ENCODE measurements around the gene UMAD1.

Gene UMAD1

GRCh38 chr7:7640221-7641128 lies at the start of gene UMAD1:
TSS of gene UMAD1 (plus strand) at chr7:7640752. CDS start at chr7:7673372, 32,620 bp downstream.
- DNase-seq: peak; percentile 96 to 97

- no peak for DNase-seq
Measured at GRCh38 chr7:7595451-7595850, 45.1 kb upstream of the UMAD1 start.

GRCh38 chr7:7596176-7596575 lies 44.4 kb upstream of the UMAD1 start:
- no peak for DNase-seq

- DNase-seq: no peak
Measured at GRCh38 chr7:7607010-7607409, 33.5 kb upstream of the UMAD1 start.

- DNase-seq: no peak
Measured at GRCh38 chr7:7609330-7609729, 31.2 kb upstream of the UMAD1 start.

GRCh38 chr7:7612519-7612918 lies 28.0 kb upstream of the UMAD1 start:
- no peak for DNase-seq

GRCh38 chr7:7613210-7613609 lies 27.3 kb upstream of the UMAD1 start:
- DNase-seq: no peak

- DNase-seq: no peak
Measured at GRCh38 chr7:7614018-7614741, 26.4 kb upstream of the UMAD1 start.

- no peak for DNase-seq
Measured at GRCh38 chr7:7617550-7617949, 23.0 kb upstream of the UMAD1 start.

- no peak for DNase-seq
Measured at GRCh38 chr7:7618410-7618809, 22.1 kb upstream of the UMAD1 start.

GRCh38 chr7:7620236-7620635 lies 20.3 kb upstream of the UMAD1 start:
- DNase-seq: no peak

GRCh38 chr7:7620644-7621210 lies 19.8 kb upstream of the UMAD1 start:
- no peak for DNase-seq

- no peak for DNase-seq
Measured at GRCh38 chr7:7628476-7628875, 12.1 kb upstream of the UMAD1 start.

- no peak for DNase-seq
Measured at GRCh38 chr7:7630626-7631329, 9.8 kb upstream of the UMAD1 start.

- DNase-seq: peak in 1 of 2 donors; percentile 26
Measured at GRCh38 chr7:7639421-7639820, 1.1 kb upstream of the UMAD1 start.

GRCh38 chr7:7639847-7640220 lies 718 bp upstream of the UMAD1 start:
- DNase-seq: peak in 1 of 2 donors; percentile 60

- DNase-seq: no peak
Measured at GRCh38 chr7:7641129-7641663, 644 bp downstream of the UMAD1 start.

- DNase-seq: no peak
Measured at GRCh38 chr7:7642081-7642480, 1.5 kb downstream of the UMAD1 start.

GRCh38 chr7:7647495-7648036 lies 7.0 kb downstream of the UMAD1 start:
- no peak for DNase-seq

GRCh38 chr7:7650682-7651206 lies 10.2 kb downstream of the UMAD1 start:
- DNase-seq: no peak

GRCh38 chr7:7651479-7651878 lies 10.9 kb downstream of the UMAD1 start:
- DNase-seq: no peak
